ENCODE data around the gene SASH1. TPM values are rescaled to one million over a fixed set of nuclear protein-coding genes. Genes with fewer than 3 reads are reported as not detected.

SASH1 gene
- total and polyA plus RNA-seq, 2 donors (not counting 3 experiments of a cell fraction or from before 2014, with no cell fraction given) = 18.5 to 103 TPM

- dilution Hi-C loops (cut with MboI; ENCODE audit: extremely low pct_ligation_motif_present, low sequenced_read_pairs) = no loop called here
- no peak for DNase-seq (ENCODE audit: low read depth, low spot score)
- H3K4me1 ChIP-seq (ENCODE audit: control insufficient read depth, extremely low read depth, insufficient read depth, low read length) = no peaks in the 10 kb centered on the region
- H2AFZ ChIP-seq (ENCODE audit: low read depth, low read length) = no peak overlapping the region
- no peak for FAIRE-seq
- H3K27me3 ChIP-seq (ENCODE audit: control insufficient read depth in 2 of 2, insufficient read depth in 2 of 2, low read length in 2 of 2) = no peaks in the 10 kb centered on the region
- peaks cover 53% of the 10 kb centered on the region for H3K79me2 ChIP-seq (ENCODE audit: control insufficient read depth, insufficient read depth, low read length)
- POLR2A ChIA-PET = no interaction called here
- no peak overlapping the region for H3K27ac ChIP-seq (ENCODE audit: insufficient read depth, low read depth, low read length)
- H4K20me1 ChIP-seq (replicated peaks; ENCODE audit: control insufficient read depth, extremely low read depth, insufficient read depth, low read length) = no peaks in the 10 kb centered on the region
- H3K9ac ChIP-seq (replicated peaks; ENCODE audit: extremely low read depth, insufficient read depth, low read length) = no peak overlapping the region
- BruUV-seq (replicated peaks) = no TSS peak
- TF ChIP-seq POLR2A (IDR thresholded peaks at IDR 0.05; ENCODE audit: low read depth, low read length) = no peak
- TF ChIP-seq JUN (IDR thresholded peaks at IDR 0.05; ENCODE audit: borderline replicate concordance, insufficient read depth, insufficient read length, low read depth) = no peak
- TF ChIP-seq CTCF (IDR thresholded peaks at IDR 0.05; ENCODE audit: extremely low read depth in 1 of 2, insufficient read depth in 1 of 2, low read depth in 1 of 2, low read length in 2 of 2) = no peak
- no peak for TF ChIP-seq MAX (IDR thresholded peaks at IDR 0.05; ENCODE audit: insufficient read depth, insufficient read length)
- TF ChIP-seq EZH2 (IDR thresholded peaks at IDR 0.05; ENCODE audit: borderline replicate concordance, low read depth, low read length, severe bottlenecking) = no peak
- no peak for TF ChIP-seq GATA2 (IDR thresholded peaks at IDR 0.05; ENCODE audit: insufficient read depth, insufficient read length, low read depth, low read length)
- no peak for TF ChIP-seq MYC (IDR thresholded peaks at IDR 0.05; ENCODE audit: low read depth, low read length)
- TF ChIP-seq FOS (IDR thresholded peaks at IDR 0.05; ENCODE audit: borderline replicate concordance, insufficient read depth, low read length) = no peak
- TF ChIP-seq POLR2AphosphoS5 (IDR thresholded peaks at IDR 0.05; ENCODE audit: insufficient read depth, low read depth, low read length) = no peak
- H3K4me3 ChIP-seq (replicated peaks in 1 of 3; ENCODE audit: insufficient read depth in 1 of 3, low read depth in 1 of 3, low read length in 3 of 3) = no peak overlapping the region
- H3K9me1 ChIP-seq (replicated peaks; ENCODE audit: control insufficient read depth, extremely low read depth, insufficient read depth, low read length) = no peaks in the 10 kb centered on the region
- intact Hi-C loops (cut with micrococcal nuclease) = no loop called here
- peaks cover 2 to 5% of the 10 kb centered on the region in 2 experiments for H3K36me3 ChIP-seq (ENCODE audit: control insufficient read depth in 2 of 2, extremely low read depth in 1 of 2, insufficient read depth in 2 of 2, low read length in 2 of 2)
- no peak overlapping the region for H3K4me2 ChIP-seq (ENCODE audit: insufficient read depth, low read length)
- no peaks in the 10 kb centered on the region for H3K9me3 ChIP-seq (replicated peaks; ENCODE audit: control insufficient read depth, insufficient read depth, low read length)
- CTCF ChIA-PET = interaction anchor here (1.5 kb wide), 1 partner anchor 123 kb away, joined by 3 read pairs; no protein-coding TSS in a partner anchor
Measured at GRCh38 chr6:148495029-148495428, 152.4 kb downstream of the SASH1 start.

All from endothelial cell of umbilical vein (primary cell).